Karpas-422 (cell line): Measurements from ENCODE around the gene CARTPT. TPM values are rescaled to one million over a fixed set of nuclear protein-coding genes. Genes with fewer than 3 reads are reported as not detected.

Experiments used
- DNase-seq: peaks from one replicate; pipeline ENCODE4 v3.0.0-alpha.2; 2015
- H2AFZ ChIP-seq: fragments of 200-600 bp; sonication (generic); 2 replicates; pipeline ENCODE4 v1.6.1; 2014; ENCODE audit warnings: antibody characterized with exemption, low read length, mixed read lengths
- H3K27ac ChIP-seq: fragments of 200-600 bp; sonication (generic); 2 replicates; pipeline ENCODE4 v1.5.1; 2014; ENCODE audit warnings: mild to moderate bottlenecking, low read length, moderate library complexity
- H3K27me3 ChIP-seq: fragments of 200-600 bp; sonication (generic); 2 replicates; pipeline ENCODE4 v1.6.1; 2014; ENCODE audit warnings: low read length, mixed read lengths
- H3K36me3 ChIP-seq: fragments of 200-600 bp; sonication (generic); 2 replicates; pipeline ENCODE4 v1.6.1; 2014; ENCODE audit warnings: low read length, mixed read lengths; ENCODE audit not compliant: insufficient read depth
- H3K4me1 ChIP-seq: fragments of 200-600 bp; sonication (generic); 2 replicates; pipeline ENCODE4 v1.6.1; 2014; ENCODE audit warnings: mild to moderate bottlenecking, low read length, mixed read lengths
- H3K4me2 ChIP-seq: fragments of 200-600 bp; sonication (generic); 2 replicates; pipeline ENCODE4 v1.6.1; 2014; ENCODE audit warnings: low read length, low read depth, mild to moderate bottlenecking; ENCODE audit not compliant: poor library complexity, severe bottlenecking
- H3K4me3 ChIP-seq: fragments of 200-600 bp; sonication (generic); 2 replicates; pipeline ENCODE4 v1.5.1; 2014; ENCODE audit warnings: mild to moderate bottlenecking, antibody characterized with exemption, low read length, mixed read lengths
- H3K79me2 ChIP-seq: fragments of 200-600 bp; sonication (generic); 2 replicates; pipeline ENCODE4 v1.6.1; 2014; ENCODE audit warnings: mild to moderate bottlenecking, low read length, mixed read lengths
- H3K9ac ChIP-seq: fragments of 200-600 bp; sonication (generic); 2 replicates; pipeline ENCODE4 v1.6.0; 2014; ENCODE audit warnings: low read length
- H3K9me2 ChIP-seq: fragments of 200-600 bp; sonication (generic), shearing (Covaris generic); replicated peaks from 2 replicates; pipeline ENCODE4 v1.6.0; 2014; ENCODE audit warnings: mild to moderate bottlenecking, low read length, moderate library complexity; ENCODE audit not compliant: insufficient read depth
- H3K9me3 ChIP-seq: fragments of 300-700, 200-600 bp; sonication (generic); 2 replicates; pipeline ENCODE4 v1.6.1; 2014; ENCODE audit warnings: low read length, mixed read lengths
- H4K20me1 ChIP-seq: fragments of 200-600 bp; sonication (generic); 2 replicates; pipeline ENCODE4 v1.6.1; 2014; ENCODE audit warnings: mild to moderate bottlenecking, antibody characterized with exemption, low read length, low read depth; ENCODE audit not compliant: insufficient read depth
- total RNA-seq: library from RNA; depleted of rRNA; stranded (reverse); fragments of >200 nt; shearing (Covaris generic); gene quantifications from 2 replicates; pipeline ENCODE4 v1.2.3, GENCODE V29; 2014; ENCODE audit warnings: low replicate concordance

The CARTPT gene
- total RNA-seq, 1 experiment from 2014 or later = not detected

GRCh38 chr5:71738662-71739361 lies 19.7 kb downstream of the CARTPT start:
- Histone ChIP-seq H3K79me2 (no peaks in the 10 kb centered on the region), H3K4me1 (peaks cover 4% of the 10 kb centered on the region), H3K9me3 (no peaks in the 10 kb centered on the region), H3K9me2 (no peaks in the 10 kb centered on the region), H3K4me2 (no peak overlapping the region), H3K9ac (no peak overlapping the region), H3K27ac (no peak overlapping the region), H2AFZ (no peak overlapping the region), H4K20me1 (no peaks in the 10 kb centered on the region), H3K27me3 (no peaks in the 10 kb centered on the region), H3K36me3 (no peaks in the 10 kb centered on the region), H3K4me3 (no peak overlapping the region)
- DNase-seq = no peak

GRCh38 chr5:71740015-71740753 lies 21.1 kb downstream of the CARTPT start:
- peak overlapping the region; percentile 9 for H3K4me2 ChIP-seq
- peak overlapping the region; percentile 2; the same call in 1 of the 2 replicates for H2AFZ ChIP-seq
- H3K4me1 ChIP-seq = peaks cover 4% of the 10 kb centered on the region
- H3K4me3 ChIP-seq = peak overlapping the region; percentile 41; the same call in 1 of the 2 replicates
- H3K27me3 ChIP-seq = no peaks in the 10 kb centered on the region
- no peaks in the 10 kb centered on the region for H3K79me2 ChIP-seq
- no peaks in the 10 kb centered on the region for H3K9me2 ChIP-seq
- H3K27ac ChIP-seq = no peak overlapping the region
- no peak for DNase-seq
- H3K9ac ChIP-seq = no peak overlapping the region
- no peaks in the 10 kb centered on the region for H4K20me1 ChIP-seq
- H3K36me3 ChIP-seq = no peaks in the 10 kb centered on the region
- no peaks in the 10 kb centered on the region for H3K9me3 ChIP-seq

- no peak overlapping the region for H3K4me3 ChIP-seq
- no peaks in the 10 kb centered on the region for H3K9me2 ChIP-seq
- H2AFZ ChIP-seq = no peak overlapping the region
- H3K4me2 ChIP-seq = no peak overlapping the region
- H3K79me2 ChIP-seq = no peaks in the 10 kb centered on the region
- H3K9ac ChIP-seq = no peak overlapping the region
- no peaks in the 10 kb centered on the region for H4K20me1 ChIP-seq
- H3K27ac ChIP-seq = no peak overlapping the region
- H3K9me3 ChIP-seq = no peaks in the 10 kb centered on the region
- H3K27me3 ChIP-seq = no peaks in the 10 kb centered on the region
- H3K4me1 ChIP-seq = peaks cover 4% of the 10 kb centered on the region
- no peaks in the 10 kb centered on the region for H3K36me3 ChIP-seq
- DNase-seq = no peak
Measured at GRCh38 chr5:71743155-71743554, 24.1 kb downstream of the CARTPT start.

GRCh38 chr5:71744009-71744790 lies 25.1 kb downstream of the CARTPT start:
- Histone ChIP-seq H2AFZ (no peak overlapping the region), H3K27ac (no peak overlapping the region), H3K9me3 (no peaks in the 10 kb centered on the region), H3K4me1 (peaks cover 4% of the 10 kb centered on the region), H4K20me1 (no peaks in the 10 kb centered on the region), H3K4me3 (no peak overlapping the region), H3K27me3 (no peaks in the 10 kb centered on the region), H3K9ac (no peak overlapping the region), H3K36me3 (no peaks in the 10 kb centered on the region), H3K4me2 (no peak overlapping the region), H3K79me2 (no peaks in the 10 kb centered on the region), H3K9me2 (no peaks in the 10 kb centered on the region)
- DNase-seq = no peak

GRCh38 chr5:71747182-71747581 lies 28.1 kb downstream of the CARTPT start:
- Histone ChIP-seq H3K27ac (no peak overlapping the region), H4K20me1 (no peaks in the 10 kb centered on the region), H3K4me1 (no peaks in the 10 kb centered on the region), H3K4me3 (no peak overlapping the region), H3K9me3 (no peaks in the 10 kb centered on the region), H2AFZ (no peak overlapping the region), H3K9ac (no peak overlapping the region), H3K36me3 (no peaks in the 10 kb centered on the region), H3K79me2 (no peaks in the 10 kb centered on the region), H3K9me2 (no peaks in the 10 kb centered on the region), H3K4me2 (no peak overlapping the region), H3K27me3 (no peaks in the 10 kb centered on the region)
- no peak for DNase-seq

GRCh38 chr5:71748360-71748759 lies 29.3 kb downstream of the CARTPT start:
- Histone ChIP-seq H2AFZ (no peak overlapping the region), H3K9ac (no peak overlapping the region), H3K9me3 (no peaks in the 10 kb centered on the region), H4K20me1 (no peaks in the 10 kb centered on the region), H3K79me2 (no peaks in the 10 kb centered on the region), H3K36me3 (no peaks in the 10 kb centered on the region), H3K4me2 (no peak overlapping the region), H3K4me1 (no peaks in the 10 kb centered on the region), H3K27me3 (no peaks in the 10 kb centered on the region), H3K9me2 (no peaks in the 10 kb centered on the region), H3K27ac (no peak overlapping the region), H3K4me3 (no peak overlapping the region)
- DNase-seq = no peak

- Histone ChIP-seq H3K9me2 (no peaks in the 10 kb centered on the region), H4K20me1 (no peaks in the 10 kb centered on the region)
Measured at GRCh38 chr5:71751422-71751821, 32.3 kb downstream of the CARTPT start.

More at GRCh38 chr5:71751422-71751821, 32.3 kb downstream of the CARTPT start:
- Histone ChIP-seq H3K4me2 (no peak overlapping the region), H3K79me2 (no peaks in the 10 kb centered on the region), H3K36me3 (no peaks in the 10 kb centered on the region), H3K27me3 (no peaks in the 10 kb centered on the region), H2AFZ (no peak overlapping the region), H3K9ac (no peak overlapping the region), H3K9me3 (no peaks in the 10 kb centered on the region), H3K27ac (no peak overlapping the region), H3K4me1 (no peaks in the 10 kb centered on the region), H3K4me3 (no peak overlapping the region)
- no peak for DNase-seq
